HFF-Myc (cell line): ENCODE results near the gene MCF2L.

Experiments used
- DNase-seq: peaks from one replicate; pipeline ENCODE4 v3.0.0-alpha.2; 2011; ENCODE audit warnings: low read depth; ENCODE audit errors: extremely low read depth
- H3K4me3 ChIP-seq: replicated peaks from 2 replicates; pipeline ENCODE4 v1.5.1; 2011; ENCODE audit warnings: low read depth, mild to moderate bottlenecking, control low read depth, low read length
- TF ChIP-seq, protein P1 (sequence below): IDR thresholded peaks from 2 replicates; pipeline ENCODE4 v1.5.1; 2012; ENCODE audit warnings: mild to moderate bottlenecking, low read depth, low read length, control low read depth; ENCODE audit errors: missing control alignments

The MCF2L gene

DNA sequence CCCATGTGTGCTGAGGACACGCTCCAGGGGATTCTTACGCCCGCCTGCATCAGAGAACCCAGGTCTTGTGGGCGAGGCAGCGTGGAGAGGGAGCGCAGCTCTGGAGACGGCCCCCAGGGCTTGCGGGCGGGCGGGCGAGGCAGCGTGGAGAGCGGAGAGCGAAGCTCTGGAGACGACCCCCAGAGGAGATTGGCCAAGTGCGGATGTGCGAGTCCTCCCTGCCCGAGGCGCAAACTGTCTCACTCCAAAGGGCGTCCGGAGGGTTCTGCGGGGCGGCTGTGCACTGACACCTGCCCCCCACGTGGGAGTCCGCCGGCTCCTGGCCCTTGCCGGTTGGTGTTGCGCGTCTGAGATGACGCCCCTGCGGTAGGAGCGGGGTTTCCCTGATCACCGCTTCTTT, 39.8 kb downstream of the MCF2L start:
- TF ChIP-seq, protein P1, sequence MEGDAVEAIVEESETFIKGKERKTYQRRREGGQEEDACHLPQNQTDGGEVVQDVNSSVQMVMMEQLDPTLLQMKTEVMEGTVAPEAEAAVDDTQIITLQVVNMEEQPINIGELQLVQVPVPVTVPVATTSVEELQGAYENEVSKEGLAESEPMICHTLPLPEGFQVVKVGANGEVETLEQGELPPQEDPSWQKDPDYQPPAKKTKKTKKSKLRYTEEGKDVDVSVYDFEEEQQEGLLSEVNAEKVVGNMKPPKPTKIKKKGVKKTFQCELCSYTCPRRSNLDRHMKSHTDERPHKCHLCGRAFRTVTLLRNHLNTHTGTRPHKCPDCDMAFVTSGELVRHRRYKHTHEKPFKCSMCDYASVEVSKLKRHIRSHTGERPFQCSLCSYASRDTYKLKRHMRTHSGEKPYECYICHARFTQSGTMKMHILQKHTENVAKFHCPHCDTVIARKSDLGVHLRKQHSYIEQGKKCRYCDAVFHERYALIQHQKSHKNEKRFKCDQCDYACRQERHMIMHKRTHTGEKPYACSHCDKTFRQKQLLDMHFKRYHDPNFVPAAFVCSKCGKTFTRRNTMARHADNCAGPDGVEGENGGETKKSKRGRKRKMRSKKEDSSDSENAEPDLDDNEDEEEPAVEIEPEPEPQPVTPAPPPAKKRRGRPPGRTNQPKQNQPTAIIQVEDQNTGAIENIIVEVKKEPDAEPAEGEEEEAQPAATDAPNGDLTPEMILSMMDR: no peak
- DNase-seq: no peak
- H3K4me3 ChIP-seq: no peak overlapping the region

DNA sequence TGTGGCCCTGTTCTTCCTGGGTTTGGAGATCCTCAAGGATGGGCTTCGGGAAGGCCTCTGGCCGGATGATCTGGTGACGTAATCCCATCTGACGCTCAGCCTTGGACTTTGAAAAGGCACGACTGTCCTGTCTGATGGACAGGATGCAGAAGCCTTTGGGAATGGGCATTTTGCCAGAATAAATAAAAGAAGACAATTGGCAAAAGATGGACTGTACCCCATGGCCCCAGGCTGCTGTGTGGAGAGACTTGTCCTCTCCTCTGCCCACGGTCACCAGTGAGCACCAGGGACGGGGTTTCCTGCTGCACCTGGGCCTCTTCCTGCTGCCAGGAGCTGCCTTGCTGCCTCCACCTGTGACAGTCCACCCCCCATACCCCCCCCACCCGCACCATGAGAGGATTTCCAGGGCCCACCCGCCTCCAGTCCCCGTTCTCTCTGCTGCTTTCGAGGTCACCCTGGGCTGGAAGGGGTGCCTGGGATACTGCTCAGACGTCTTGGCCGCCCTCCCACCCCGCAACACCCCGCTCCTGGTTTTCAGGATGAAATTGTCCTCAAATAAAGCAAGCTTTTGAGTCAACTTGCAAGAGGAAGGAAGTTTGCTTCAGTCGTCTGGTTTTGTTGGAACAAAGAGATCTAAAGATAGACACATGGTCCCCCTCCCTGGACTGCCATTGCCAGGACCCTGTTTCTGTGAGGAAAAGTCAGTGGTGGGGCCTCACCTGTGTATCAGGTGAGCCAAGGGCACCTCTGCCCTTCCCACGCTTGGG, 40.9 kb downstream of the MCF2L start:
- TF ChIP-seq, protein P1: no peak
- no peak overlapping the region for H3K4me3 ChIP-seq
- DNase-seq: no peak

DNA sequence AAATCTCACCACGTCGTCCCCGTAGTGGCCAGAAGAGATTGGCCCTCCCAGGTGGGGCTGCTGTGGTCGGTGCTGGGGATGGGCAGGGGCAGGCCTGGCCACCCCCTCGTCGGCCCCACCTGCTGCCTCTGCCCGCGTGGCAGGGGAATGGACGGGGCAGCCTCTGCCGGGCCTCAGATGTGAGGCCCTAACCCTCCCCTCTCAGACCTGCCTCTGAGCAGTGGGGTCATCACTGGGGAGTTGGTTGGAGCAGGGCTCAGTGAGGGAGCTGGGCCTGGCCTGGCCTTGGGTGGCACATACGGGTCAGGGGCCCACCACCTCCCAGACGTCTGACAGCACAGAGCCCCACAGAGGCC, 41.5 kb downstream of the MCF2L start:
- H3K4me3 ChIP-seq: no peak overlapping the region
- DNase-seq: no peak
- TF ChIP-seq, protein P1: no peak

DNA sequence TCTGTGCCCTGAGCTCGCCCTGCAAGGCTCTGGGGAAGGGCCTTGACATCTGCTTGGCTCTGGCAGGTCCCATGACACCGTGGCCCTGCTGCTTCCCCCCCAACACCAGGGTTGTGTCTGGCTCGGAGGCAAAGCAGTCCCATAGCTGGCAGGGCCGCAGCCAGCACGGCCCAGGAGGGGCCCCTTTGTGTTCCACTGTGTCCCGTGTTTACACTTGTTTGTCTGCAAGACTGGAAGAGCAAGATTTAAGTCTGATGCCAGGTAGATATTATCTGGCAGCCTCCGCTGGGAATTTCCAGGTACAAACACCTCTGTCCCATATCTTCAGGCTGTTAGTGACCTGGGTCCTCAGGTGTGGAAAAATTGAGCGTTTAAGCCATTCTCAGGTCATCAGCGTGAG, 44.3 kb downstream of the MCF2L start:
- TF ChIP-seq, protein P1: no peak
- no peak overlapping the region for H3K4me3 ChIP-seq
- no peak for DNase-seq

DNA sequence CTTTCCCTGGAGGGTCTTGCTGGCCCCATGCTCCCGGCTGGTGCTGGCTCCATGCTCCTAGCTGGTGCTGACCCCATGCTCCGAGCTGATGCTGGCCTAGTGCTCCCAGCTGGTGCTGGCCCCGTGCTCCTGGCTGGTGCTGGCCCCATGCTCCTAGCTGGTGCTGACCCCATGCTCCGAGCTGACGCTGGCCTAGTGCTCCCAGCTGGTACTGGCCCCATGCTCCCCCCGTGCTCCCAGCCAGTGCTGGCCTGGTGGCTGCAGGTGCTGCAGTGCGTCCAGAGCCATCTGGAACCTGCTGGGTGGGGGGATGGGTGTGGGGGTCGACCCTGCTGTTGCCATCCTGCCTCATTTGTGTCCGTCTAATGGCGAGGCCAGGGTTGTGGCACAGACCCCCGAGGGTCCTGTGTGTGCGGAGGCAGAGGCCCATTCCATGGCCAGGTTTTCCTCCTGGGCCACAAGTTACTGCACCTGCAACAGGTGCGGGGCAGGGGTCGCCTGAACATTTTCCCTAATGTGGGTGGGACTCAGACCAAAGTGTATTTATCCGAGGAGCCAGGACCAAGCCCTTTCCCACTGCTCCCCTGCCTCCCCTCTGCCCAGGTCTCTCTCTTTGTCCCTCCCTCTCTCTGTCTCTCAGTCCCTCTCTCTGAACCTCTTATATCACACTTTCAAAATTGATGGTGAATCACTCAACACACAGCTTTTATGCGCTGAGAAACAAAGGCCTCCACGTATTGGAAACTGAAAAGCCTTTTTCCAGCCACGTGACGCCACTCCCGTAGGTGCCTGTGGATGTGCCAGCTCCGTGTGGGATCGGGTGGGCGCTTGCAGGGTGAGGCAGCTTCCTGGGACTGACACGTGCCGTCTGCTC, 45.1 kb downstream of the MCF2L start:
- no peak overlapping the region for H3K4me3 ChIP-seq
- TF ChIP-seq, protein P1: no peak
- DNase-seq: no peak

DNA sequence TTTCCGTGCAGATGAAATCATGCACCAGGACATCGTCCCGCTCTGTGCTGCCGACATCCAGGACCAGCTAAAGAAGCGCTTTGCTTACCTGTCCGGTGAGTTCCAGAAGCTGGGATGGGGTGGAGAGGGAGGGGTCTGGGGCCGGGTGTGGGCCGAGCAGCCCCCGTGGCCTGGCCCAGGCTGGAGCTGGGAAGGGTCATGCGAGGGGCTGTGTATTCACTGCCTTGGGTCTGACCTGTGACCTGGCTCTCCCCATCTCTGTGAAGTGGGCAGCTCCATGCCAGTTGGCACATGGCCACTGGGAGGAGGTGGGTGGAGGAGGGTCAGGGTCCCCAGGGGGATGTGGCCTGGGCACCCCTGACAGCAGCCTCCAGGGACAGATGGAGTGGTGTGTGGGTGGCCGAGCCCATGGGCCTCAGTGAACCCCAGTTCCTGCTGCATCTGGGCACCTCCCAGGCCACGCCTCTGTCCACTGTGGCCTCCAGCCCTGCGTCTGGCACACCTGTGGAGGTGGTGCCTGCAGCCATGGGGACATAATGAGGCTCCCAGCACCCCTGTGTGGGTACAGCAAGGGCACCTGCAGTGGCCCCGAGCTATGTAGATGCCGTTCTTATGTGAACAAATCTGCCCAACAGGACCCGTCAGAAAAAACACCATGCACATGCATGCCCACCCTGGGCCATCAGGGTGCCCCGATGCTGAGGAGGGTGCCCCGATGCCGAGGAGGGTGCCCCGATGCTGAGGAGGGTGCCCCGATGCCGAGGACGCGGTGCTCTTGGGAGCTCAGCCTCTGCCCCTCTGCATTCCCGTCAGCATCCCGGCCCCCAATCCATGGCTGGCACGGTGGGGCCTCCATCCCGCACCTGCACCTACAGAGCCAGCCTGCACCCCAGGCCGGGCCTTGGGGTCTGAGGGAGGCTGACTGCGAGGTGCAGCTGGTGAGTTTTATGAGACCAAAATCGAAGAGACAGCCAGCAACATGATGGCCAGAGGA, 46.0 kb downstream of the MCF2L start:
- DNase-seq: no peak
- TF ChIP-seq, protein P1: no peak
- no peak overlapping the region for H3K4me3 ChIP-seq
